NT2/D1 (cell line): Measurements from ENCODE around the gene MAP3K5.

ENCODE experiments used
- DNase-seq: peaks from one replicate; pipeline ENCODE4 v3.0.0-alpha.2; 2011; ENCODE audit warnings: low read depth, low spot score
- H3K27me3 ChIP-seq: 2 replicates; pipeline ENCODE4 v1.6.0; 2011; ENCODE audit warnings: mild to moderate bottlenecking; ENCODE audit not compliant: insufficient read length, insufficient read depth
- H3K36me3 ChIP-seq: 2 replicates; pipeline ENCODE4 v1.6.1; 2011; ENCODE audit warnings: mild to moderate bottlenecking, low read length, mixed read lengths; ENCODE audit not compliant: insufficient read depth, insufficient read length
- H3K4me1 ChIP-seq: 2 replicates; pipeline ENCODE4 v1.5.1; 2011; ENCODE audit not compliant: insufficient read depth, insufficient read length
- H3K4me3 ChIP-seq: 2 replicates; pipeline ENCODE4 v1.5.1; 2011; ENCODE audit warnings: low read depth; ENCODE audit not compliant: insufficient read length
- H3K9ac ChIP-seq: 2 replicates; pipeline ENCODE4 v1.6.0; 2011; ENCODE audit warnings: low read depth; ENCODE audit not compliant: insufficient read length
- H3K9me3 ChIP-seq: 2 replicates; pipeline ENCODE4 v1.5.1; 2011; ENCODE audit warnings: mild to moderate bottlenecking, low read length; ENCODE audit not compliant: insufficient read depth
- SUZ12 ChIP-seq: IDR thresholded peaks from 2 replicates; pipeline ENCODE4 v1.6.1; 2011; ENCODE audit not compliant: insufficient read length, insufficient read depth; ENCODE audit errors: extremely low read depth
- YY1 ChIP-seq: IDR thresholded peaks from 2 replicates; pipeline ENCODE4 v1.6.1; 2011; ENCODE audit not compliant: insufficient read length, insufficient read depth
- ZNF274 ChIP-seq: IDR thresholded peaks from 2 replicates; pipeline ENCODE4 v1.6.1; 2011; ENCODE audit warnings: mild to moderate bottlenecking, low read depth, low read length

The MAP3K5 gene

DNA sequence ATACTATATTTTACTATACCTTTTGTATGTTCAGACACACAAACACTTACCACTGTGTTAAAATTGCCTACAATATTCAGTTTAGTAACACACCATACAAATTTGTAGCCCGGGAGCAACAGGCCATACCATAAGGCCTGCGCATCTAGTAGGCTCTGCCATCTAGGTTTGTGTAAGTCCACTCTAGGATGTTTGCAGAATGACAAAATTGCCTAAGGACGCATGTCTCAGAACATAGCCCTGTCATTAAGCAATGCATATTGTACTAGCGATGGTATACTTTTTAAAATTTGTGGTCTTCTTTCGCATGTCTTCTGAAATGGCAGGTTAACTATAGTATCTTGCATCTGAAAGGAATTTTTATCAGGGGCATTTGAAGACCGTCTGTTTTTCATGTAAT is 215.5 kb downstream of the MAP3K5 start:
- no peaks in the 10 kb centered on the region for H3K36me3 ChIP-seq
- TF ChIP-seq YY1 (no peak), SUZ12 (no peak), ZNF274 (no peak)

DNA sequence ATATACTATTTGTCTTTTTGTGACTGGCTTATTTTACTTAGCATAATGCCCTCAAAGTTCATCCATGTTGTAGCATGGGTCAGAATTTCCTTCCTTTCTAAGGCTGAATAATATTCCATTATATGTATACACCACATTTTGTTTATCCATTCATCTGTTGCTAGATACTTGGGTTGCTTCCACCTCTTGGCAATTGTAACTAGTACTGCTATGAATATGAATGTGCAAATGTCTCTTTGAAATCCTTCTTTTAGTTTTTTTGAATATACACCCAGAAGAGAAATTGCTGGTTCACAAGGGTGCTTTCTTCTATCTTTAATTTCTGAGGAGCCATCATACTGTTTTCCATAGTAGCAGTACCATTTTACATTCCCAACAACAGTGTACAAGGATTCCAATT is 220.8 kb downstream of the MAP3K5 start:
- H3K27me3 ChIP-seq: no peaks in the 10 kb centered on the region
- DNase-seq: no peak
- H3K36me3 ChIP-seq: no peaks in the 10 kb centered on the region
- no peak for TF ChIP-seq SUZ12
- no peak for TF ChIP-seq YY1
- TF ChIP-seq ZNF274: no peak
- H3K4me1 ChIP-seq: no peaks in the 10 kb centered on the region
- no peak overlapping the region for H3K9ac ChIP-seq
- H3K4me3 ChIP-seq: no peak overlapping the region
- H3K9me3 ChIP-seq: peaks cover 22% of the 10 kb centered on the region

More for the DNA sequence above, 215.5 kb downstream of the MAP3K5 start:
- H3K9ac ChIP-seq: no peak overlapping the region
- H3K9me3 ChIP-seq: peaks cover 1% of the 10 kb centered on the region; the same call in 1 of the 2 replicates
- no peak overlapping the region for H3K4me3 ChIP-seq
- no peaks in the 10 kb centered on the region for H3K4me1 ChIP-seq
- no peaks in the 10 kb centered on the region for H3K27me3 ChIP-seq
- no peak for DNase-seq

DNA sequence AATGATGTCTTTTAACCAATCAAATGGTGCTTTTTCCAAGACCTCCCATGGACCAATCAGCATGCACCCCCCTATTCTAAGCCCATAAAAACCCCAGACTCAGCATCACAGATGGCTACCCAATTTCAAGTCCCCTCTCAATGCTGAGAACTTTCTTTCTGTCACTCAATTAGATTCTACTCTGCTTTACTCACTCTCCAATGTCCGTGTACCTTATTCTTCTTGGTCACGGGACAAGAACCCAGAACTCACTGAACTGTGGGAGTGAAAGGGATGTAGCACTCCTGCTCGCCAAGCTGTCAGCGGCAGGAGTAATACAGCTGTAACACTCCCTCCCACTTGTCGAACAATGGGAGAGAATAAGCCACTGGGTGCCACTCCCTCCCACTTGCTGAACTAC is 221.2 kb downstream of the MAP3K5 start:
- peaks cover 22% of the 10 kb centered on the region for H3K9me3 ChIP-seq
- H3K36me3 ChIP-seq: no peaks in the 10 kb centered on the region
- no peaks in the 10 kb centered on the region for H3K27me3 ChIP-seq
- no peak overlapping the region for H3K9ac ChIP-seq
- no peak for DNase-seq
- H3K4me1 ChIP-seq: no peaks in the 10 kb centered on the region
- H3K4me3 ChIP-seq: no peak overlapping the region
- TF ChIP-seq SUZ12 (no peak), ZNF274 (no peak), YY1 (no peak)

DNA sequence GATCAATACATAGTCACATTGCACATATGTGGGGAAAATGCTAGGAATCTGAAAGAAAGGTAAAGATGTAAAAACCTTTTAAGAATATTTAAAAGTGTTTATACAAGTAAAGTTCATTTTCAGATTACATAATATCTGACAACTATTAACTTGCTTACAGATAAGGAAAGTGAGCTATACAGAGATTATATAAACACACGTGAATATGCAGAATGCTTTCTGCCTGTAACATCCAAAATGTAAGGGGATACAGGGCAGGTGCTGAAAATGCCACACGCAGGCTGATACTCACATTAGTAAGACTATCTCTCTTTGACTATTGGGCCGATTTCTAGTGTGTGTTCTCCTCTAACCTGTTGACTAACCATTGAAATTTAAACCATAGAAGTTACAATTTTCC is 224.1 kb downstream of the MAP3K5 start:
- no peak for TF ChIP-seq SUZ12
- TF ChIP-seq YY1: no peak
- no peak for TF ChIP-seq ZNF274
- Histone ChIP-seq H3K4me3 (no peak overlapping the region), H3K4me1 (no peaks in the 10 kb centered on the region), H3K27me3 (no peaks in the 10 kb centered on the region), H3K36me3 (no peaks in the 10 kb centered on the region), H3K9ac (no peak overlapping the region), H3K9me3 (peaks cover 22% of the 10 kb centered on the region)
- no peak for DNase-seq

DNA sequence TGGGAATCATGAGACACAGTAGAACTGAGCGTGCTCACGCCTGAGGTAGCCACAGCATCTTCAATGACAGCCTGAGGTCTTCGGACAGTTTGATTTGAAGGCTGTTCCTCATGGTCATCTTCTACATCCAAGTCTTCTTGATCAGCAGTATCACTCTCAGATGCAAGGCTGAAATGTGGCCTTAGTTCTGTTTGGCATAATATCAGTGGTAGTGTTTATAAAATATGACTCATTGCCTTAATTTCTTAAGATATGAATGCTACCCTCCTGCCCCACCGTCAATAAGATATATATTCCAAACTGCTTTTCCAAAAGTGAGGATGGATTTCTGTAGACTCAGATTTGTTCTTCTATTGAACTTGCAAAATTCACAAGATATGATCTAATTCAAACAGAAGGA is 224.6 kb downstream of the MAP3K5 start:
- TF ChIP-seq YY1 (no peak), SUZ12 (no peak), ZNF274 (no peak)
- no peak overlapping the region for H3K9ac ChIP-seq

DNA sequence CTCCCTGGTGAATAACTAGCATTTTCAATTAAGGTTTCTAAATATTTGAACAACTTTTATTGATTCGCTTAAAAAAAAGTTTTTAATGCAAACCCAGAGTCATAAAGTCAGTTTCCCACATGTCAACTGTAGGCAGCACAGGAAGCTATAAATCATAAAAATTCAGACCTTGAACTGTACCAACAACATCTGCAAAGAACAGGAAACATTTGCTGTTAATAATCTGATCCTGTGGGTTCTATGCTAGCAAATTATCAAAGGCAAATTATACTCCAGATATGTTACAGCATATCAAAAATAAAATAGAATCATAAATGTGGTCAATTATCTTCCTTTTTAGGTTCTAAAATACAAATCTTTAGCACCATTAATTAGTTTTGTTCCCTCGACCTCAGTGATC is 225.4 kb downstream of the MAP3K5 start:
- TF ChIP-seq ZNF274: no peak
- TF ChIP-seq YY1: no peak
- TF ChIP-seq SUZ12: no peak
- H3K36me3 ChIP-seq: no peaks in the 10 kb centered on the region

More for the DNA sequence above, 224.6 kb downstream of the MAP3K5 start:
- Histone ChIP-seq H3K4me3 (no peak overlapping the region), H3K4me1 (no peaks in the 10 kb centered on the region), H3K36me3 (no peaks in the 10 kb centered on the region), H3K27me3 (no peaks in the 10 kb centered on the region), H3K9me3 (peaks cover 22% of the 10 kb centered on the region)
- DNase-seq: no peak

DNA sequence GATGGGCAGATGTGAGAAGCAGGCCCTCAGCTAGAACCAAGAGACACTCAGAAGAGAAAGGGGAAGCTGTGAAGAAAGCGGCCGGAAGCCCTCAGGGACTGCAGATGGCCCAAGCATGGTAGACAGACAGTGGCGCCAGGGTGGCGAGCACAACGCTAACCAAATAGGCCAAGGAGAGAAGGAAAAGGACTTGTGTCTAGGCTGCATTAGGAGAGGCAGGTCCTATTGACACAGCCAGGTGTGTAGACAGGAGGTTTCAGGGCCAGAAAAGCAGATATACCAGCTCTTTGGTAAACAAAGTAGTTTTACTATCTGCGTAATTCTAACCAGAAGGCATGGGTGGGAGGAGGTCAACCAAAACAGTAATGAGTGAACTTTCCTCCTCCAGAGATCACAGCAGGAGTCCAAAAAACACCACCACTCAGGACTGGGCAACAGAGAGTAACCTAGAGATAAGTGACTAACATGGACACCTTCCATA is 226.2 kb downstream of the MAP3K5 start:
- Histone ChIP-seq H3K4me3 (no peak overlapping the region), H3K36me3 (no peaks in the 10 kb centered on the region), H3K4me1 (no peaks in the 10 kb centered on the region), H3K9ac (no peak overlapping the region), H3K9me3 (peaks cover 13% of the 10 kb centered on the region), H3K27me3 (no peaks in the 10 kb centered on the region)
- no peak for TF ChIP-seq SUZ12
- TF ChIP-seq ZNF274: no peak
- no peak for TF ChIP-seq YY1
- no peak for DNase-seq

More for the DNA sequence above, 225.4 kb downstream of the MAP3K5 start:
- H3K9ac ChIP-seq: no peak overlapping the region
- no peaks in the 10 kb centered on the region for H3K27me3 ChIP-seq
- H3K9me3 ChIP-seq: peaks cover 21% of the 10 kb centered on the region
- H3K4me1 ChIP-seq: no peaks in the 10 kb centered on the region
- H3K4me3 ChIP-seq: no peak overlapping the region
- no peak for DNase-seq

DNA sequence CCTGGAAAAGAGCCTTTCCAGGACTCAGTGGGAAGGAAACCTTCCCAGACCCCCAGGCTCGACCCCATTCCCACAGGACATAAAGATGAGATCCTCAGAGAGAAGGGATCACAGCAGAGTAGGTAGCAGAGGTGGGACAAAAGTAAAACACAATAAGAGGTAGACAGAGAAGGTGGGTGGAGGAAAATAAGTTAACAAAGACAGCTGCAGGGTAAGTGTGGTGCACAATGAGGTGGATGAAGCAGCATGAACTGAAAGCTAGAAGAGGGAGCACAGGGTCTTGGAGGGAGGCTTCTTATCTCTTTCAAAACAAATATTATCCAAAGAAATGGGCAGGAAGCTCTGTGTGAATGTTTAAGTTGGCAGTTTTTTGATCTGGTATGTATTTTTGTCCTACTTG is 228.1 kb downstream of the MAP3K5 start:
- Histone ChIP-seq H3K9me3 (no peaks in the 10 kb centered on the region), H3K4me1 (no peaks in the 10 kb centered on the region), H3K9ac (no peak overlapping the region)

More for the DNA sequence above, 228.1 kb downstream of the MAP3K5 start:
- H3K4me3 ChIP-seq: no peak overlapping the region
- no peaks in the 10 kb centered on the region for H3K27me3 ChIP-seq
- no peaks in the 10 kb centered on the region for H3K36me3 ChIP-seq
- DNase-seq: no peak
- TF ChIP-seq SUZ12 (no peak), ZNF274 (no peak), YY1 (no peak)
